ACHN (cell line): ENCODE results near the gene NDOR1.
A peak's percentile ranks its signal among the peaks of the same experiment; 100 is the strongest.

ENCODE experiments used
- DNase-seq: peaks from one replicate; pipeline ENCODE4 v3.0.0-alpha.2; 2015
- in situ Hi-C: cut with HindIII; loops from 2 replicates; pipeline ENCODE4 v1.10.0; 2017; ENCODE audit warnings: low sequenced_read_pairs, low pct_ligation_motif_present, low pct_unique_long_range_greater_than_20kb

Gene NDOR1

GRCh38 chr9:137166380-137167229 is 38.9 kb upstream of the NDOR1 start:
- no peak for DNase-seq
- in situ Hi-C loops, result no loop called here

GRCh38 chr9:137167277-137167746 is 38.2 kb upstream of the NDOR1 start:
- in situ Hi-C loops, result no loop called here
- DNase-seq, result no peak

- in situ Hi-C loops, result no loop called here
- DNase-seq, result no peak
These were observed 37.5 kb upstream of the NDOR1 start for GRCh38 chr9:137167747-137168572.

GRCh38 chr9:137168573-137168903 is 37.0 kb upstream of the NDOR1 start:
- DNase-seq, result no peak
- in situ Hi-C loops, result no loop called here

- DNase-seq, result peak; percentile 33
- in situ Hi-C loops, result no loop called here
These were observed 36.3 kb upstream of the NDOR1 start for GRCh38 chr9:137168904-137169856.

GRCh38 chr9:137169896-137170358 is 35.6 kb upstream of the NDOR1 start, which contains the start of gene LRRC26:
TSS of gene LRRC26 (minus strand) at chr9:137170051. CDS start at chr9:137169943, 108 bp downstream.
- DNase-seq, result no peak
- in situ Hi-C loops, result no loop called here

- in situ Hi-C loops, result no loop called here
- DNase-seq, result no peak
These were observed 34.9 kb upstream of the NDOR1 start for GRCh38 chr9:137170486-137171148.

GRCh38 chr9:137171149-137171900 is 34.2 kb upstream of the NDOR1 start:
- DNase-seq, result no peak
- in situ Hi-C loops, result no loop called here

- DNase-seq, result no peak
- in situ Hi-C loops, result no loop called here
These were observed 32.4 kb upstream of the NDOR1 start for GRCh38 chr9:137172901-137173795.

GRCh38 chr9:137173796-137174664 is 31.5 kb upstream of the NDOR1 start:
- in situ Hi-C loops, result no loop called here
- DNase-seq, result no peak

GRCh38 chr9:137174722-137175293 is 30.7 kb upstream of the NDOR1 start:
- in situ Hi-C loops, result no loop called here
- no peak for DNase-seq

- no peak for DNase-seq
- in situ Hi-C loops, result no loop called here
These were observed 30.0 kb upstream of the NDOR1 start for GRCh38 chr9:137175345-137175961.

GRCh38 chr9:137176302-137177182 is 29.0 kb upstream of the NDOR1 start:
- peak; percentile 54 for DNase-seq
- in situ Hi-C loops, result no loop called here
